Measurements from ENCODE around the gene GFER. TPM values are rescaled to one million over a fixed set of nuclear protein-coding genes. Genes with fewer than 3 reads are reported as not detected.
A peak's percentile ranks its signal among the peaks of the same experiment; 100 is the strongest.

GFER gene
- total and polyA plus RNA-seq, 2 of the 8 experiments (the other 6 are each of a cell fraction or from before 2014, with no cell fraction given): 17.7 to 37.9 TPM

DNA sequence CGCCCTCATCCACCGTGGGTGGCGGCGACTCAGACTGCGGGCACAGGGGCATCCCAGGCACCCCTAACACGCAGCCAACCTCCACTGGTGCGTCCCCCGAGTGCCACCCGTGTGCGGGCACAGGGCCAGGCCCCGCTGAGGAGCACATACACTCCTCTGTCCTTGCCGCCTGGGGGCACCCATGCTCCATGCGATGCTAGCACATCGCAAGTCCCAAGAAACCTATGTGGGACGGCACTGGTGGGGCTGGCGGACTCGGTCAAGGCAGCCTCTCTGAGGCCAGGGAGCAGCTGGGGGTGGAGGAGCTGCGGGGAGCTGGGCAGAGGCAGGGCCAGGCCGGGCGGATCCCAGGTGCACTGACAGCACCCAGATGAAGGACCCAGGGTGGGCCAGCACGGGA lies 21.7 kb downstream of the GFER start:
- Histone ChIP-seq H3K4me3 (ENCODE audit: extremely low read depth in 1 of 4, insufficient read depth in 2 of 4, low read depth in 3 of 4, low read length in 4 of 4) (no peak overlapping the region), H3K79me1 (ENCODE audit: low read depth, low read length) (peaks cover 9% of the 10 kb centered on the region; the same call in 1 of the 2 replicates), H2BK120ac (replicated peaks; ENCODE audit: low read depth, low read length) (no peak overlapping the region), H4K8ac (ENCODE audit: extremely low read depth, insufficient read depth, low read length) (no peak overlapping the region), H2BK20ac (ENCODE audit: low read length) (no peak overlapping the region), H3K9ac (replicated peaks in 1 of 4; ENCODE audit: extremely low read depth in 1 of 4, low read depth in 3 of 4, low read length in 3 of 4) (no peak overlapping the region), H3K27ac (ENCODE audit: low read depth, low read length) (no peak overlapping the region), H4K5ac (ENCODE audit: insufficient read length, low read depth, low read length) (no peak overlapping the region), H3K14ac (ENCODE audit: insufficient read length) (no peak overlapping the region), H3K23ac (ENCODE audit: insufficient read length) (no peak overlapping the region), H3K4ac (replicated peaks; ENCODE audit: insufficient read length, low read depth, low read length) (no peak overlapping the region), H3K4me1 (replicated peaks in 1 of 4; ENCODE audit: control insufficient read depth in 3 of 4, insufficient read depth in 4 of 4, low read length in 3 of 4) (peaks cover 3 to 38% (median 22%) of the 10 kb centered on the region in 4 experiments), H3K27me3 (replicated peaks in 1 of 4; ENCODE audit: control insufficient read depth in 3 of 4, extremely low read depth in 1 of 4, insufficient read depth in 3 of 4, low read length in 3 of 4) (no peaks in the 10 kb centered on the region), H2BK15ac (ENCODE audit: low read length) (no peak overlapping the region), H2AK5ac (ENCODE audit: low read depth, low read length) (no peak overlapping the region), H4K20me1 (replicated peaks in 1 of 2; ENCODE audit: control insufficient read depth in 1 of 2, insufficient read depth in 2 of 2, low read length in 2 of 2) (peaks cover 29 to 62% of the 10 kb centered on the region in 2 experiments), H3K56ac (replicated peaks; ENCODE audit: insufficient read length, low read depth, low read length) (no peak overlapping the region), H3K79me2 (ENCODE audit: control insufficient read depth in 1 of 2, insufficient read depth in 2 of 2, low read length in 2 of 2) (peaks cover 22 to 52% of the 10 kb centered on the region in 2 experiments; a peak in 3 of 4 replicates), H3K9me3 (ENCODE audit: insufficient read depth in 2 of 2, low read depth in 1 of 2, low read length in 1 of 2) (no peaks in the 10 kb centered on the region), H3K4me2 (ENCODE audit: insufficient read depth in 1 of 2, low read depth in 2 of 2, low read length in 2 of 2) (no peak overlapping the region), H2AFZ (ENCODE audit: low read length) (no peak overlapping the region), H2BK5ac (ENCODE audit: low read depth, low read length) (peak overlapping the region; percentile 35; the same call in 1 of the 2 replicates), H3K23me2 (ENCODE audit: low read depth, low read length) (peaks cover 12% of the 10 kb centered on the region; the same call in 1 of the 2 replicates), H2BK12ac (ENCODE audit: low read depth, low read length) (no peak overlapping the region), H3K18ac (ENCODE audit: extremely low read depth, low read length) (no peak overlapping the region), H4K91ac (replicated peaks; ENCODE audit: insufficient read length, low read length) (no peak overlapping the region), H3K36me3 (ENCODE audit: control insufficient read depth in 2 of 4, insufficient read depth in 4 of 4, low read length in 3 of 4) (peaks cover 14 to 27% (median 20%) of the 10 kb centered on the region in 4 experiments)
- FAIRE-seq (no peak), DNase-seq (ENCODE audit: low read depth in 1 of 2, low spot score in 2 of 2) (no peak)
- POLR2A ChIA-PET (ENCODE audit: partially characterized antibody): interaction anchor here (0.6 to 4.7 kb wide), 11 partner anchors 9 to 1263 kb away, joined by 3 to 37 read pairs (median 7); partner anchors contain the start of genes RNF151, RPS2, SYNGR3 and TRAF7
- CTCF ChIA-PET (ENCODE audit: partially characterized antibody): interaction anchor here (0.7 to 4.3 kb wide), 17 partner anchors 7 to 147 kb away, joined by 3 to 55 read pairs (median 9); partner anchors contain the start of genes NPW, NTHL1, SYNGR3 and TSC2
- 89% methylated on average over 20 of the region's 21 CpGs; no CpG with 5 or more reads in 1 of the 2 experiments for WGBS, 2 experiments (ENCODE audit: extremely low coverage in 1 of 2, insufficient coverage in 1 of 2, insufficient read length in 1 of 2, insufficient replicate concordance in 2 of 2, low coverage in 1 of 2, low lambda C conversion rate in 2 of 2, missing lambda C conversion rate in 1 of 2)
- no peak for TF ChIP-seq TEAD4 (IDR thresholded peaks at IDR 0.05; ENCODE audit: low read depth, low read length)
- TF ChIP-seq, protein P1, sequence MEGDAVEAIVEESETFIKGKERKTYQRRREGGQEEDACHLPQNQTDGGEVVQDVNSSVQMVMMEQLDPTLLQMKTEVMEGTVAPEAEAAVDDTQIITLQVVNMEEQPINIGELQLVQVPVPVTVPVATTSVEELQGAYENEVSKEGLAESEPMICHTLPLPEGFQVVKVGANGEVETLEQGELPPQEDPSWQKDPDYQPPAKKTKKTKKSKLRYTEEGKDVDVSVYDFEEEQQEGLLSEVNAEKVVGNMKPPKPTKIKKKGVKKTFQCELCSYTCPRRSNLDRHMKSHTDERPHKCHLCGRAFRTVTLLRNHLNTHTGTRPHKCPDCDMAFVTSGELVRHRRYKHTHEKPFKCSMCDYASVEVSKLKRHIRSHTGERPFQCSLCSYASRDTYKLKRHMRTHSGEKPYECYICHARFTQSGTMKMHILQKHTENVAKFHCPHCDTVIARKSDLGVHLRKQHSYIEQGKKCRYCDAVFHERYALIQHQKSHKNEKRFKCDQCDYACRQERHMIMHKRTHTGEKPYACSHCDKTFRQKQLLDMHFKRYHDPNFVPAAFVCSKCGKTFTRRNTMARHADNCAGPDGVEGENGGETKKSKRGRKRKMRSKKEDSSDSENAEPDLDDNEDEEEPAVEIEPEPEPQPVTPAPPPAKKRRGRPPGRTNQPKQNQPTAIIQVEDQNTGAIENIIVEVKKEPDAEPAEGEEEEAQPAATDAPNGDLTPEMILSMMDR (IDR thresholded peaks at IDR 0.05; ENCODE audit: control extremely low read depth in 1 of 3, insufficient read depth in 1 of 3, low read depth in 1 of 3, low read length in 3 of 3): peak in 2 of 3 experiments; percentile 50; a peak in 3 of 4 replicates
- TF ChIP-seq RAD21 (IDR thresholded peaks at IDR 0.05 in 1 of 2, conservative IDR thresholded peaks at IDR 0.05 in 1 of 2; ENCODE audit: low read depth in 2 of 2, low read length in 2 of 2): peak; percentile 67 to 76
- TF ChIP-seq YY1 (IDR thresholded peaks at IDR 0.05; ENCODE audit: low read depth, low read length): no peak
- no peak for TF ChIP-seq KDM1A (IDR thresholded peaks at IDR 0.05; ENCODE audit: borderline replicate concordance, low read length)
- TF ChIP-seq CEBPB (IDR thresholded peaks at IDR 0.05; ENCODE audit: low read depth, low read length): no peak
- TF ChIP-seq RNF2 (IDR thresholded peaks at IDR 0.05; ENCODE audit: borderline replicate concordance, low read depth, low read length, missing control alignments, poor library complexity, severe bottlenecking): no peak
- no peak for TF ChIP-seq HDAC6 (IDR thresholded peaks at IDR 0.05; ENCODE audit: low read depth, low read length)
- TF ChIP-seq JUND (IDR thresholded peaks at IDR 0.05; ENCODE audit: low read length): no peak
- no peak for TF ChIP-seq SIX5 (IDR thresholded peaks at IDR 0.05; ENCODE audit: low read depth, low read length)
